ENCODE data around the gene KRTAP10-7. TPM values are rescaled to one million over a fixed set of nuclear protein-coding genes. Genes with fewer than 3 reads are reported as not detected.
"Not testable (repeated sequence)": the region's sequence is repeated elsewhere in the genome, so short reads cannot be mapped to it uniquely, and the experiment has no call there.

KRTAP10-7 gene, protein sequence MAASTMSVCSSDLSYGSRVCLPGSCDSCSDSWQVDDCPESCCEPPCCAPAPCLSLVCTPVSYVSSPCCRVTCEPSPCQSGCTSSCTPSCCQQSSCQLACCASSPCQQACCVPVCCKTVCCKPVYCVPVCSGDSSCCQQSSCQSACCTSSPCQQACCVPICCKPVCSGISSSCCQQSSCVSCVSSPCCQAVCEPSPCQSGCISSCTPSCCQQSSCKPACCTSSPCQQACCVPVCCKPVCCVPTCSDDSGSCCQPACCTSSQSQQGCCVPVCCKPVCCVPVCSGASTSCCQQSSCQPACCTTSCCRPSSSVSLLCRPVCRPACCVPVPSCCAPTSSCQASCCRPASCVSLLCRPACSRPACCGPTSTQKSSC
- not detected for total RNA-seq
- long read RNA-seq: 0 reads

DNA sequence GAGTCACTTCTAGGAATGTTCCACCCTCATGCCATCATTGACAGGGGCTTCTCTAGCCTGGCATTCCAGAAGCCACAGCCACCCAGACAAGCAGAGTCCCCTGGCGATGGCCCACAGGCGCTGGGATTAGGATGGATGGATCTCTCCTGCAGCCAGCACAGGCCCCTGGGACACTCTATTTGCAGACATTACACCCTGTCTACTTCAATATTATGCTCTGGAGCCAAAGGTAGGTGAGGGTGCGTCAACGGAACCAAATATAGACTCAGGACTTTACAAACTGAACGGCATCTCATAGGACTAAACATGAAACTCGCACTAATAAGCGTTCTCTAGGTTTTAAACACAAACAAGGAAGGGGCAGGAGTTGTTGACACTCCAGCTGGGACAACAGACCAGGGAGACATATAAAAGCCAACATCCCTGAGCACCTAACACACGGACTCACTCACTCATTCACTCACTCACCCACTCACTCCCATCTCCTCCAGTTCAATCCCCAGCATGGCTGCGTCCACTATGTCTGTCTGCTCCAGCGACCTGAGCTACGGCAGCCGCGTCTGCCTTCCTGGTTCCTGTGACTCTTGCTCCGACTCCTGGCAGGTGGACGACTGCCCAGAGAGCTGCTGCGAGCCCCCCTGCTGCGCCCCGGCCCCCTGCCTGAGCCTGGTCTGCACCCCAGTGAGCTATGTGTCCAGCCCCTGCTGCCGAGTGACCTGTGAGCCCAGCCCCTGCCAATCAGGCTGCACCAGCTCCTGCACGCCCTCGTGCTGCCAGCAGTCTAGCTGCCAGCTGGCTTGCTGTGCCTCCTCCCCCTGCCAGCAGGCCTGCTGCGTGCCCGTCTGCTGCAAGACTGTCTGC is at the start of gene KRTAP10-7:
KRTAP10-7 (plus strand) TSS at position 480 of the 861 bp plus-strand sequence; CDS start at position 505, 25 bp downstream.
- H3K27me3 ChIP-seq; H3K4me3 ChIP-seq; ATAC-seq; H3K4me1 ChIP-seq; H3K36me3 ChIP-seq; H3K9me3 ChIP-seq; H3K27ac ChIP-seq; DNase-seq; intact Hi-C loops (cut with DNase I): not testable (repeated sequence)

DNA sequence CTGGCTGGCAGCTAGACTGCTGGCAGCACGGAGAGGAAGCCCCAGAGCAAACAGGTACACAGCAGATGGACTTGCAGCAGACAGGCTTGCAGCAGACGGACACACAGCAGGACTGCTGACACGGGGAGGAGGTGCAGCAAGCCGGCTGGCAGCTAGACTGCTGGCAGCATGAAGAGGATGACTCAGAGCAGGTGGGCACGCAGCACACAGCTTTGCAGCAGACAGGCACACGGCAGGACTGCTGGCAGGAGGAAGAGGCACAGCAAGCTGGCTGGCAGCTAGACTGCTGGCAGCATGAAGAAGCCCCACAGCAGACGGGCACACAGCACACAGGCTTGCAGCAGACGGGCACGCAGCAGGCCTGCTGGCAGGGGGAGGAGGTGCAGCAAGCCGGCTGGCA is 49.6 kb upstream of the KRTAP10-7 start:
- H3K4me1 ChIP-seq: no peaks in the 10 kb centered on the region
- H3K4me3 ChIP-seq: no peak overlapping the region
- TF ChIP-seq, protein P1, sequence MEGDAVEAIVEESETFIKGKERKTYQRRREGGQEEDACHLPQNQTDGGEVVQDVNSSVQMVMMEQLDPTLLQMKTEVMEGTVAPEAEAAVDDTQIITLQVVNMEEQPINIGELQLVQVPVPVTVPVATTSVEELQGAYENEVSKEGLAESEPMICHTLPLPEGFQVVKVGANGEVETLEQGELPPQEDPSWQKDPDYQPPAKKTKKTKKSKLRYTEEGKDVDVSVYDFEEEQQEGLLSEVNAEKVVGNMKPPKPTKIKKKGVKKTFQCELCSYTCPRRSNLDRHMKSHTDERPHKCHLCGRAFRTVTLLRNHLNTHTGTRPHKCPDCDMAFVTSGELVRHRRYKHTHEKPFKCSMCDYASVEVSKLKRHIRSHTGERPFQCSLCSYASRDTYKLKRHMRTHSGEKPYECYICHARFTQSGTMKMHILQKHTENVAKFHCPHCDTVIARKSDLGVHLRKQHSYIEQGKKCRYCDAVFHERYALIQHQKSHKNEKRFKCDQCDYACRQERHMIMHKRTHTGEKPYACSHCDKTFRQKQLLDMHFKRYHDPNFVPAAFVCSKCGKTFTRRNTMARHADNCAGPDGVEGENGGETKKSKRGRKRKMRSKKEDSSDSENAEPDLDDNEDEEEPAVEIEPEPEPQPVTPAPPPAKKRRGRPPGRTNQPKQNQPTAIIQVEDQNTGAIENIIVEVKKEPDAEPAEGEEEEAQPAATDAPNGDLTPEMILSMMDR (IDR thresholded peaks at IDR 0.05): no peak
- DNase-seq (peak; percentile 52), ATAC-seq (no peak)
- no peaks in the 10 kb centered on the region for H3K9me3 ChIP-seq
- no peak overlapping the region for H3K27ac ChIP-seq
- intact Hi-C loops (cut with DNase I): no loop called here
- H3K36me3 ChIP-seq: no peaks in the 10 kb centered on the region
- H3K27me3 ChIP-seq: peaks cover 14% of the 10 kb centered on the region

DNA sequence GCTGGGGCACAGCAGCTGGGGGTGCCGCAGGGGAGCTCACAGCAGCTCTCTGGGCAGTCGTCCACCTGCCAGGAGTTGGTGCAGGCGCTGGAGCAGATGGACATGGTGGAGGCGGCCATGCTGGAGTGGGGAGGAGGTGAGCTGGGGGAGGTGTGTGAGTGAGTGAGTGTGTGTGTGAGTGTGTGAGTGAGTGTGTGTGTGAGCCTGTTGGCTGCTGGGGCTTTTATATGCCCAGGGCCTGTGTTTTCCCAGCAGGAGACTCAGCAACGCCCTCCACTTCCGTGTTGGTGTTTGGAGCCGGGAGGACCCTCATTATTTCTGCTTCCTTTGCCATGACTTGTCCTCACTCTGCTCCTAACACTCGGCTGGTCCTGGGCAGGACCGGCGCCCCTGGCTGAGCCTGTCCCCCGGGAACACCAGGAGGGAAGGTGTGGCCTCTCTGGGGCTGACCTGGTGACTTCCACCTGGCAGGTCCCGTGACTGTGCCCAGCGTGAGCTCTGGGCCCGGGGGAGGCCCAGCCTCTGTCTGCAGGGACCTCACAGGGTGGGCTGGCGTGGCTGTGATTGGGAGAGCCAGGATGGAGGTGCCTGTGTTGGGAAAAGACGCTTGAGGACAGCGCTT is 48.9 kb upstream of the KRTAP10-7 start, which contains the start of gene KRTAP10-2:
KRTAP10-2 (minus strand) TSS at position 166 of the 622 bp plus-strand sequence; CDS start at position 119, 47 bp downstream.
- Histone ChIP-seq H3K36me3 (no peaks in the 10 kb centered on the region), H3K4me1 (no peaks in the 10 kb centered on the region), H3K9me3 (no peaks in the 10 kb centered on the region), H3K27ac (no peak within 1 kb of the TSS), H3K4me3 (no peak within 1 kb of the TSS), H3K27me3 (peaks cover 16% of the 10 kb centered on the region)
- ATAC-seq (no peak), DNase-seq (peak; percentile 60)
- intact Hi-C loops (cut with DNase I): no loop called here
- TF ChIP-seq, protein P1 (IDR thresholded peaks at IDR 0.05): no peak

DNA sequence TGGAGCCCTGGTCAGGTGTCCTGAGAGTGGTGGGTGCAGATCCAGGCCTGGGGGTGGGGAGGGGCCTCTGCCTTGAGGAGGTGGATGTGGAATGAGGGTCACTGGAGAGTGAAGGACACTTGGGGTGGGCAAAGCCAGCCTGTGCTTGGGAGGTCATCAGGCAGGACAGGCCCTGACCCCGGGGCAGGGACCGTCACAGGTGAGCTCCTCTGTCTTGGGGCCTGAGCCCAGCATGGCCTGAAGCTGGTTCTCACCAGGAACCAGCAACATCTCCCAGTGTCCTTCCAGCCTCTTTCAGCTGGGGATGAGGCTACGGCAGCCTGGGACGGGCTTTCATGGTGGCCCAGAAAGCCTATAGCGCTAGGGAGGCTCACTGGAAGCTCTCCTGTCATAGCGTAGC is 48.3 kb upstream of the KRTAP10-7 start:
- Histone ChIP-seq H3K4me1 (no peaks in the 10 kb centered on the region), H3K27me3 (peaks cover 18% of the 10 kb centered on the region), H3K4me3 (no peak overlapping the region), H3K27ac (no peak overlapping the region), H3K9me3 (no peaks in the 10 kb centered on the region), H3K36me3 (no peaks in the 10 kb centered on the region)
- TF ChIP-seq, protein P1 (IDR thresholded peaks at IDR 0.05): no peak
- ATAC-seq (peak; percentile 10), DNase-seq (peak; percentile 40)
- intact Hi-C loops (cut with DNase I): no loop called here

DNA sequence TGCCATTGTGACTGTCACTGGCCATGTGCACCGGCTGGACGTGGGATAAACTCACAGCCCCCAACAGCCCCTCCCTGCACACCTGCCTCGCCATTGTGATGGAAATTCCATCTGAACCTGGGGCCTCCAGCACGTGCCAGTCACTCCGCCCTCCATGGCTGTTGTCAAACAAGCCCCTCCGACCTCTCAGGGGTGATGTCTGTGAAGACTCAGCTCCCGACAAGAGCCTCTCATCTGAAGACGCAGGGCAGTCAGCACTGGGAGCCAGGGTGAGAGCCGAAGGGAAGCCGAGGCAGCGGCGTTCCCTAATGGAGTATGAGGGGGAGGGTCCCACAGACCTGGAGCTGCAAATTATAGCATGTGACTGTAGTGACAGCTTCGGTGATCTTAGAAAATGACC is 47.7 kb upstream of the KRTAP10-7 start:
- ATAC-seq: no peak

More for the DNA sequence above, 47.7 kb upstream of the KRTAP10-7 start:
- Histone ChIP-seq H3K4me3 (no peak overlapping the region), H3K4me1 (no peaks in the 10 kb centered on the region), H3K27me3 (peaks cover 18% of the 10 kb centered on the region), H3K36me3 (no peaks in the 10 kb centered on the region), H3K9me3 (no peaks in the 10 kb centered on the region), H3K27ac (no peak overlapping the region)
- intact Hi-C loops (cut with DNase I): no loop called here
- DNase-seq: peak; percentile 36
- TF ChIP-seq, protein P1 (IDR thresholded peaks at IDR 0.05): no peak

Measured in upper lobe of right lung (tissue), 1 donor.